ENCODE measurements around the gene AAR2.

DNA sequence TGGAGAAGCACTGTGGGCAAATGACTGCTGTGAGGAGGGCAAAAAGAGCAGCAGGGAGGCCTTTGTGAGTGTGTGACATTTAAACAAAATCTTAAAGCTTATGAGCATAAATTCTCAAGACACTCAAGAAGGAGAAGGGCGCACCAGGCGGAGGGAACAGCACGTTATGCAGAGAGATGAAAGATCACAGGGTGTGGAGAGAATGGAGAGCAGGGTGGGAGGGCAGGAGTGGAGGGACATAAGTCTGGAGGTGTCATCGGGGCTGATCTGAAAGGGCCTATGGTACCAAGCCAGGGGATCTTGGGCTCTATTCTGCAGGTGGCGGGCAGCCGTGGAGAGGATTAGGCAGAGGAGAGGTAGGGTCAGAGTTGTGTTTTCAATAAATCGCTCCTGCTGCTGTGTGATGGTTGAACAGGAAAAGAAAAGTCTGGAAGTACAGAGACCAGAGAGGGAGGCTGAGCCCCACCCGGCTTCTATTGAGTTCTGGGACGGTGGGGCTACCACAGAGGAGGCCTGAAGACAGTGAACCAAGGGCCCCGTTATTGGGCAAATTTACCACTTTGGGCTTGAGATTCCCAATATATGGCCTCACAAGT, 45.6 kb downstream of the AAR2 start:
- TF ChIP-seq, protein P1, sequence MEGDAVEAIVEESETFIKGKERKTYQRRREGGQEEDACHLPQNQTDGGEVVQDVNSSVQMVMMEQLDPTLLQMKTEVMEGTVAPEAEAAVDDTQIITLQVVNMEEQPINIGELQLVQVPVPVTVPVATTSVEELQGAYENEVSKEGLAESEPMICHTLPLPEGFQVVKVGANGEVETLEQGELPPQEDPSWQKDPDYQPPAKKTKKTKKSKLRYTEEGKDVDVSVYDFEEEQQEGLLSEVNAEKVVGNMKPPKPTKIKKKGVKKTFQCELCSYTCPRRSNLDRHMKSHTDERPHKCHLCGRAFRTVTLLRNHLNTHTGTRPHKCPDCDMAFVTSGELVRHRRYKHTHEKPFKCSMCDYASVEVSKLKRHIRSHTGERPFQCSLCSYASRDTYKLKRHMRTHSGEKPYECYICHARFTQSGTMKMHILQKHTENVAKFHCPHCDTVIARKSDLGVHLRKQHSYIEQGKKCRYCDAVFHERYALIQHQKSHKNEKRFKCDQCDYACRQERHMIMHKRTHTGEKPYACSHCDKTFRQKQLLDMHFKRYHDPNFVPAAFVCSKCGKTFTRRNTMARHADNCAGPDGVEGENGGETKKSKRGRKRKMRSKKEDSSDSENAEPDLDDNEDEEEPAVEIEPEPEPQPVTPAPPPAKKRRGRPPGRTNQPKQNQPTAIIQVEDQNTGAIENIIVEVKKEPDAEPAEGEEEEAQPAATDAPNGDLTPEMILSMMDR (IDR thresholded peaks at IDR 0.05) = no peak
- no peak for TF ChIP-seq POLR2A (IDR thresholded peaks at IDR 0.05)
